Measurements from ENCODE around the gene VASH1.

The VASH1 gene

DNA sequence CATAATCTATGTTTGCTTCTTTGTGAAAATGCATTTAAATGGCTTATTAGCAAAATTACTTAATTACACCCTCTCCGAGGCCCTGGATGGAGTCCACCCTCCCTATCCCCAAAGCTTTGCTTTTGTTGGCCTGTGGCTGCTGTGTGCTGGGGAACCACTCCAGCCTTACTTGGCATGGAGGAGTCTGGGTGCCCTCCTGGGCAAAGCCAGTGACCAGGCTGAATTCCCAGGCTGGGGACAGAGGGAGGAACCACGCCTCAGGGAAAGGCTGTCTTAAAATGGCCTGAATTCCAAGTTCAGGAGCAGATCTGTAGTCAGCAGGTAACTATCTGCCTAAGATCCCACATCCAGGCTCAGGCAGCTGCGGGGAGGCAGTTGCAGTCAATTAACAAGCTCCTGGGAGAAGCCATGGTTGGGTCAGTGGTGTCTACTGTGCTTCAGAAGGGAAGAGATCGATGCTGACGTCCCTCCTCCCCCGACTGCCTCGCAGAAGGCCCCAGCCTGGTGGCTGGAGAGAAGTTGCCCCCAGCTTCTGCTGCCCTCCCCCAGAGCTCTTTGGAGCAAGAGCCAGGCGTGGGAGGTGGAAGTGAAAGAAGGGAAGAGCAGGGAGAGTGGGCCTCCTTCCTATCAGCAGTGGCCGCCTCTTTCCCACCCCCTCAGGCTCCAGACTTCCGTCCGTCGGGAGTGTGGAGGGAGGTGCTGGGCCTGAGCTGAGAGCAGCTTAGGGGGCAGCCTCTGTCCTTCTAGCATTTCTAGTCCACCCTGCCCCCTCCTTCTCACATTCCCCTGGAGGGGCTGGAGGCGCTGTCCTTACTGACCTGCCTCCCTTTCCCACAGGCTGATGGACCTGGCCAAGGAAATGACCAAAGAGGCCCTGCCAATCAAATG is 11.3 kb downstream of the VASH1 start:
- DNase-seq (ENCODE audit: low spot score): no peak

DNA sequence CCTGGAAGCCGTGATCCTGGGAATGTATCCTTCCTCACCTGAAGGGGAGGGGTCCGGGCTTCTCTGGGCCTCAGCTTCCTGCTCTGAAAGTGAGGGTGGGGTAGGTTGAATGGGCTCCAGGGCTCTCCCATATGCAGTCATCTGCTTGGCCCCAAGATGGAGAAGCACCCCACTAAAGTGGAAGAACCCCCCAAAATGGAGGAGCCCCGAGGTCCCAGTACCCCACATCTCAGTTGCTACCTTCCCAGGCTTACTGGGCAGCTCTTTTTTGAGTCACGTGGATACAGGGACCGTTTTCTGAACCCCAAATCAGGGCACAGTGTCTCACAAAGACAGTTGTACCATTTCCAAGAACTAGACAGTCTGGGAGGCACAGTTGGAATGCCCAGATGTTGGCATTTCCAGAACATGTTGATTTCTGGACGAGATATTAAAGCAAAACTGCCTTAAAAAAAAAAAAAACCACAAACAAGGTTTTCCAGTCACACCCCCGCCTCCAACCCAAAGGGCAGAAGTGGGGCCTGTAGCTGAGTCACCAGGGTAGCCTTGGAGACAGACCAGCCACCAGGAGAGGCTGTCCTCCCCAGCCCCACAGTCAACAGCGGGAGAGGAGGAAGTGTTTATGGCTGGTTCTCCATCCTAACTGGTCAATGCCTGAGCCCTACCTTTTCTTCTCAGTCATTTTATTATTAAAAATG is 12.1 kb downstream of the VASH1 start:
- no peak for DNase-seq (ENCODE audit: low spot score)

DNA sequence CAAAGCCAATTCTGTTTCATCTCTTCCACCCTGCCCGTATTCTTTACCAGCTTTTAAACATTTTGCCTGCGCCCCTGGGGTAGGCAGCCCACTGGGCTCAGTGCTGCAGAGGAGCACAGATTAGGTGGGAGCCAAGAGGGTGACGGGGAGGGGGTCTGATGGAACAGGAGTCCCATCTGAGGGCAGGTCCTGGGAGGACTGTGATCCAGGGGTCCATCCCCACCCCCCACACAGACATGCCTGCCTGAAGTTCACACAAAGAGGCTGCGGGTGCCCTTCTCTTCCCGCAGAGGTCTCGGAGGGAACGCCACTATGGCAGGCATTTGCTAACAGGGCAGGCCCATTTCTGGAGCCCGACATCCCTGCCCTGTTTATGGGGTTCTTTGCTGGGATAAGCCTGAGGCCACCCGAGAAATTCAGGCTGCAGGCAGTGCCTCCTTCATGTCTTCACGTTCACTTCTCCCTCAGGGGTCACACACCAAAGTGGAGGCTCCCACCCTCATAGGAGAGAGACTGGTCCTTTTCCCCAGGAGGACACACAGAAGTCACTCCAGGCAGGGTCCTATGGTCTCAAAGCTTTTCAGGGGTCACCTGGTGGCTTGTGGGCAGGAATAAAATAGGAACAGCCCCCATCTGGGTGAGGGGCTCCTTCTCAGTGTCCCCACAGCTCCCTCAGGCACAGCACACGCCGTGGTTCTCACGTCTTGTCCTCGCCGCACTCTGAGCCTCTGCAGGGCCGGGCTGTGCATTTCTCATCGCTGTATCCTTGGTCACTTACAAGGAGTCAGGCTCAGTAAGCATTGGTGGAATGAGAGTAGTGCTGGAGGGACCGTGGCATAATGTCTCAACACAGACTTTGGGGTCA is 12.9 kb downstream of the VASH1 start:
- no peak for DNase-seq (ENCODE audit: low spot score)

DNA sequence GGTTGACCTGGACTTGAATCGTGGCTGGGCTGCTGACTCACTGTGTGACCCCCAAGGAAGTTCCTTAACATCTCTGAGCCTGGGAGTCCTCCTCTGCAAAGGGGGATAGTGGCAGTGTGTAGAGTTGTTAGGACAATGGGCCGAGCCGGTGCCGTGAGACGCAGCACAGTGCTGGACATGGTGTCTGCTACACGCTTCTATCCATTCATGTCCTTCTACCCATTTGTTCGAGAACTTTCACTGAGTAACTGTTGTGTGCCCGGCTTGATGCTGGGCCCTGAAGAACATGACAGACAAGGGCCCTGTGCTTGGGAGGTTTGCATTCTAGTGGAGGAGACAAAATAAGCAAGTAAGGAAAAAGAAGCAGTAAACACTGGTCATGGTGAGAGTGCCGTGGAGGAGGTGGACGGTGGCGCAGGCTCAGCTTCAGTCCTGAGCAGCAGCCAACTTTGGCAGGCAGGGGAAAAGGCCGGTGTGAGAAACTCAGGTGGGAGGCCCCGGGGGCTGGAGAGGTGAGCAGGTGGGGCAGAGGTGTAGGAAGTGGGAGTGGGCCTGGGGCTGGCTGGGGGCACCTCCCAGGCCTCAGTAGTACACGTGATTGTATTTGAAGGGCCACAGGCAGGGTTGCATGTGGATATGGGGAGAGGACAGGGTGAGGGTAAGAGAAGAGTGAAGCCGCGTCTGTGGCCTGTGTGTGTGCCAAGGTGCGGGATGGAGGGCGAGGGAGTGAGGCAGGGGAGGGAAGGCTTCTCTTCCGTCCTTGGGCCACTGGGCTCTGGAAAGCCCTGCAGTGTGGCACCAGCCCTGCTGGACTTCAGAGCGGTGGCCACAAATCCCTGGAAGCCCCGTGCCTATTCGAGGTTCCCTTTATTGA is 13.8 kb downstream of the VASH1 start:
- no peak for DNase-seq (ENCODE audit: low spot score)

DNA sequence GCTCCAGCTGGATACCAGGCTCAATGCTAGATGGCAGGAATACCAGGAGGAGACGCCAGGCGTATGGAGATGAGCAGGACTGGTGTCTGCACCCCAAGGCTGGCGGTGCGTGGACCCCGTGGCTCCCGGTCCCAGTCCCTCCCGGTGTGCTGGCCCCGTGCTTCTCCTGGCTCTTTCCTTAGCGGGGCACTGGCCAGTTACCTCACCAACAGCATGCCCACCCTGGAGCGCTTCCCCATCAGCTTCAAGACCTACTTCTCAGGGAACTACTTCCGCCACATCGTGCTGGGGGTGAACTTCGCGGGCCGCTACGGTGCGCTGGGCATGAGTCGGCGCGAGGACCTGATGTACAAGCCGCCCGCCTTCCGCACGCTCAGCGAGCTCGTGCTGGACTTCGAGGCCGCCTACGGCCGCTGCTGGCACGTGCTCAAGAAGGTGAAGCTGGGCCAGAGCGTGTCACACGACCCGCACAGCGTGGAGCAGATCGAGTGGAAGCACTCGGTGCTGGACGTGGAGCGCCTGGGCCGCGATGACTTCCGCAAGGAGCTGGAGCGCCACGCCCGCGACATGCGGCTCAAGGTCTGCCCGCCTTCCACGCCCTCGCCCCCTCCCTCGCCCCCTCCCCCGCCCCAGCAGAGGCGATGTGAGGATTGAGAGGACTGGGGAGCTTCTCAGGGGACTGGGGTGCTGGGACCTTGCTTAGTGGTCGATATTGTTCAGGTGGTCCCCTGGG is 14.6 kb downstream of the VASH1 start:
- no peak for DNase-seq (ENCODE audit: low spot score)

DNA sequence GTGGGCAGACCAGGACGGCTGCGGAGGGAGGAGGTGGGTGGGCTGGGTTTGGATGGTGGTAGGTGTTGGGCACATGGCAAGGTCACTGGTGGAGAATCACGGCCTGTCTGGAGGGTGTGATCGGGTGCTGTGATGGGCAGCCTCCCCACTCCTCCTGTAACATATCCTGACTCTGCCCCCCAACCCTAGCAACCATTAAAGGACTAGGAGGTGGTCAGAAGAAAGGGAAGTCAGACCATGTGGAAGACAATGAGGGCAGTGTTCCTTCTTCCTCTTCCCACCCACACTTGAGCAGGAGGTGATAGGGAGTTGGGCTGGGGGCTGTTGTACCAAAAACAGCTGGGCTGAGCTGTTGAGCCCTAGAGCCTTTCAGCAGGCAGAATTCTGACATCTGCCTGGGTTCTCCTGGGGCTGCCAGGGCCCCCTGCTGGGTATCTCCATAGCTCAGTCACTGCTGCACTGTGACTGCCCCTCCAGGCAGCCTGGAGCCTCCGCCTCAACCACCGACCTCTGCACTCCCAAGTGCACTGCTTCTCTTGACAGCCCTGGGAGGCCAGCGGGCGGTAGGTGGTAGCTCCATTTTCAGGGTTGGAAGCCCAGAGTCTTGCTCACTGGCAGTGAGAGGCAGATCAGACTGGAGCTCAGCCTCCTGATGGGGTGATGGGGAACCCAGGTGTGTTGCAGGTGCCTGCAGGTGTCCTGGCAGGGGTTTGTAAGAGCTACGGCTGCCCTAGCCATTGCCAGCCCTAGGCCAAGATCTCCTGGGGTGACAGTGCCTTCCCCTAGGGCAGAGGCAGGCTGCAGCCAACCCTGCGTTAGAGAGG is 15.4 kb downstream of the VASH1 start:
- no peak for DNase-seq (ENCODE audit: low spot score)

DNA sequence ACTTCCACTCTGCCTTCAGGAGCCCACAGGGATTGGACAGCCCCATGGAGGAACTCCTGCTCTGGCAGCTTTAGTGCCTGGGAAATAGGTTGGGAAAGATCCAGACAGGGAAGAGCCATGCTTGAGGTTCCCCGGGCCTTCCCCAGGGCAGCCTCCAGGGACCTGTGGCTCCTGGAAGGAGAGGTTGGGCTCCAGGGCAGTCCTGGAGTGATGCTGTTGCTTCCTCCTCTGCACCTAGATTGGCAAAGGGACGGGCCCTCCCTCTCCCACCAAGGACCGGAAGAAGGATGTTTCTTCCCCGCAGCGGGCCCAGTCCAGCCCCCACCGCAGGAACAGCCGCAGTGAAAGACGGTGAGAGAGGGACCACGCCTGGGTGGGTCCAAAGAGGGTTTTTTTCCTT is 16.5 kb downstream of the VASH1 start:
- DNase-seq (ENCODE audit: low spot score): no peak

DNA sequence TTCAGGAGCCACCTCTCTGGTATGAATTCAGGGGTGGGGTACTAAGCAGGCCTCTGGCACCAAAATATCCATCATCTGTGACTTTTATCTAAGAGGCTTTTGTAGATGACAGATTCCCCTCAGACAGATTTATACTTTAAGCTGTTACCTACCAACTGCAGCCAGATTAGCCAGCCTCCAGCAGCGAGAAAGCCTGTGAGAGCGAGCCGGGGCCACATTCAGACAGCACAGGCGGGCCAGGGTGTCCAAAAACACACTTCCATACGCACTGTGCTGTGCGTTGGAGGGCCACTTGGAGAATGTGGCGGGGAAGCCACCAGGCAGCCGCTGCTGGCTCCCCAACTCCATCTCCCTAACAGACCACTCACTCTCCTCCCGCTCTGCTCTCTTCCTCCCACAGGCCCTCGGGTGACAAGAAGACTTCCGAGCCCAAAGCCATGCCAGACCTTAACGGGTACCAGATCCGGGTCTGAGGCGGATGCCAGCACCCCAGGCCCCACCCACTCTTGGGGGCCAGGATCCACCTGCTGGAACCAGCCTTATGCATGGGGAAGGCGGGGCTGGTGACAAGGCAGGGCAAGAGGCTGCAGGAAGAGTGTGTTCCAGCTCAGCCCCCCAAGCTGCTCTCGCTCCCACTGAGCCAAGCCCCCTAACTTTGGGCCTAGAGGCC is 17.4 kb downstream of the VASH1 start:
- DNase-seq (ENCODE audit: low spot score): no peak

DNA sequence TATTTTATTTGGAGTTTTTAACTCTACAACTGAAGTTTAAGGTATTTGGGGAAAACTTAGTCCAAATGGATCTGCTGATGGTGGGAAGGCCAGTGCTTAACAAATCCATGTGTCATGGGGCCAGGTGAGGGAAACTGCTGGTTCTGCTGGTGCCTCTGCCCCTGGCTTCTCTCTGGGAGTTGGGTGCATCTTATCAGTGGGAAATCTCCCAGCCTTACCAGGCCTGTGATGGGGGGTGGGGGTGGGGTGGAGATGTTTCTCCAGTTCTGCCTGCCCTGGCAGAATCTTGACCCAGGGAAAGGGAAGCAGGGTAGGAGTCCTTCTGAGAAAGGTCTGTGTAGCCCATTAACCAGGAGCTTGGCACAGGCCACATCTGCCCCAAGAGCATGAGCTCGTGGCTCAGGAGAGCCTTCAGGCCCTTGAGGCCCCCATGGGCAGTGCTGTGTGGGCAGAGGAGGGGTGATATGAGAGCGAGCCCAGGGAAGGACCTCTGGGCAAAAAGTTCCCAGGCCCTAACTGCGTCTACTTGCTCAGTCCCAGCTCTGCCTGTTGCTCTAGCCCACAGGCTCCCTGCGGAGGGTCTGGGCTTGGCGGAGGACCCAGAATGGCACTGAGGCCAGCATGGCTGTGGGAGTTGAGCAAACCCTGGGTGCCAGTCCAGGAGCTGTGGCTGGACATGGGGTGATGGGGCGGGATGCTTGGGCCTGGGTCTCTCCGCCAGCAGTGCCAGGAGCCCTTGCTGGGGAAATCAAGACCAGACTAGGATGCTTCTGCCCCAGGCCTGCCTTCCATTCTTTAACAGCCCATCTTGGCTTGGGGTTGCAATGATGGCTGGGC is 18.2 kb downstream of the VASH1 start:
- DNase-seq (ENCODE audit: low spot score): no peak

DNA sequence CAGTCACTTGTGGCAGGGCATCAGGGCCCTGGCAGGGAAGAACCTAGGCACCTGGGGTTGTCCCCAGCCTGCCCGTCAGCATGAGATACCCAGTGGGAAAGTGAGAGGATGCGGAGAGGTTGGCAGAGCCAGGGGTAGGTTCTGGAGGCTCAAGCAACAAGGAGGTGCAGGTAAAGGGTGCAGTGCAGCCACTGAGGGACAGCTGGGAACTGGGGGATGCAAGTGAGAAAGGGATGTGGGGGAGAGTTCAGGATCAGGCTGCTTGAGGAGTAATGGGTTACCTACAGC is 18.7 kb downstream of the VASH1 start:
- DNase-seq (ENCODE audit: low spot score): no peak

DNA sequence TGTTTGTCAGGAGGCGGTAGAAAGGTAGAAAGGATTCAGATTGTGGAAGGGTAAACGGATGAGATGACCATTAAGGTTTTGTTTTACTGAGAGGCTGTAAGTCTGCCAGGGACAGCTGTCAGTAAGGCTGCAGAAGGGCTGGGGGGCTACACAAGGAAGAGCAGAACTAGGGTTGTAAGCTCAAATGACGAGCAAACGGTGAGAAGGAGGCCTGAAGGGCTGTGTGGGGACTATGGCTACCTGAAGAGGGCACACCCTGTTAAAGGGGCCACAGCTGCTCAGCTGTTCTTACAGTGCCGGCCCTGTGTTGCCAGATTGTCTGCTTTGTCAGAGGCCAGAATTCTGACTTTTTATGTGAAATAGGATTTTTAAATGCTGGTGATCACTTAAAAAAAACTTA is 19.1 kb downstream of the VASH1 start:
- DNase-seq (ENCODE audit: low spot score): no peak

DNA sequence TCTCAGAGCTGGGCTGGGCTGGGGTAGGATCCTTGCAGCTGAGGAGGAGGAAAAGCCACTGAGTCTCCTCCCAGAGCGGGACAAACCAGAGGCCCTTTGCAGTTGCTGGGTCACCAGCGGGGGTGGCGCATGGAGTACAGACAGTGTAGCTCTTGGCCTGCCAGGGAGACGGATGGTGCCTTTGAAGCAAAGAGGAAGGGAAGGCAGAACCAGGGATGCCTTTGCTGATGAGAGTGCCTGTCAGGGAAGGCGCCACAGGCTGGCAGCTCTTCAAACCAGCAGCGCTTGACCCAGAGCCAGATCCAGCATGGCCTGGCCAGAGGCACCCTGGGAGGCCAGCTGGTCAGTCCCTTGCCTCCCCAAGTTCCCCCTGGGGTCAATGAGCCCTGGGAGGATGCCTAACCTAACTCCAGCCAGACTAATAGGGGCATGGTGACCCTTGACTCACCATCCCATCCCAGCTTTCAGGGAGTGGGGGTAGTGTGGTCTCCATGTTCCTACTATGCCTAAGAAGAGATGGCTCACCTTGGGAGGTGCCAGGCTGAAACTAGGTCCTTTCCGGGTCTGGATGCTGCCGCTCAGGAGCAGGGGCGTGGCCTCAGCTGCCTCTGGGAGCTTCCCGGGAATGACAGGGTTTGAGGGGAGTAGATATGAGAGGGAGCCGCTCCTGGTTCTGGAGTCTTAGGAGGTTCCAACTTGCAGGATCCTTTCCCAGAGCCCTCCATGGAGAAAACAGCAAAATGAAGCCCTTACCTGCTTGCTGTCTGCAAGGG is 19.8 kb downstream of the VASH1 start:
- DNase-seq (ENCODE audit: low spot score): no peak

DNA sequence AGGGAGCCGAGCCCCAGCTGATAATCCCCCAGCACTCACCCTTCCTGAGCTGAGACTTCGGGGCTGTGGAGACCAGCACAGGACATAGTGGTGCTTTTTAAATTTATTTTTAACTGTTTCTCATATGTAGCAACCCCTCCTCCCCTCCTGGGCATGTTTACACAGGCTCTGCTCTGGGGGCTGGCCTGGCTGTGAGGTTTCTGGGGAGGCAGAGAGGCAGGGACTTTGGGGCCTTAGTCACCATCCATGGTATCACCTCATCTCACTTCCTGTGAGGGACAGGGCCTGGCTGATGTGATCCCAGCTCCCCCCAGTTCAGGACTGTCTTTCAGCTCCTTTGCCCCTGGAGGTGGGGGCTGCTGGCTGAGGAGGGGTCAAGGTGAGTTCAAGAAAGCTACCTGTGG is 20.4 kb downstream of the VASH1 start:
- no peak for DNase-seq (ENCODE audit: low spot score)

DNA sequence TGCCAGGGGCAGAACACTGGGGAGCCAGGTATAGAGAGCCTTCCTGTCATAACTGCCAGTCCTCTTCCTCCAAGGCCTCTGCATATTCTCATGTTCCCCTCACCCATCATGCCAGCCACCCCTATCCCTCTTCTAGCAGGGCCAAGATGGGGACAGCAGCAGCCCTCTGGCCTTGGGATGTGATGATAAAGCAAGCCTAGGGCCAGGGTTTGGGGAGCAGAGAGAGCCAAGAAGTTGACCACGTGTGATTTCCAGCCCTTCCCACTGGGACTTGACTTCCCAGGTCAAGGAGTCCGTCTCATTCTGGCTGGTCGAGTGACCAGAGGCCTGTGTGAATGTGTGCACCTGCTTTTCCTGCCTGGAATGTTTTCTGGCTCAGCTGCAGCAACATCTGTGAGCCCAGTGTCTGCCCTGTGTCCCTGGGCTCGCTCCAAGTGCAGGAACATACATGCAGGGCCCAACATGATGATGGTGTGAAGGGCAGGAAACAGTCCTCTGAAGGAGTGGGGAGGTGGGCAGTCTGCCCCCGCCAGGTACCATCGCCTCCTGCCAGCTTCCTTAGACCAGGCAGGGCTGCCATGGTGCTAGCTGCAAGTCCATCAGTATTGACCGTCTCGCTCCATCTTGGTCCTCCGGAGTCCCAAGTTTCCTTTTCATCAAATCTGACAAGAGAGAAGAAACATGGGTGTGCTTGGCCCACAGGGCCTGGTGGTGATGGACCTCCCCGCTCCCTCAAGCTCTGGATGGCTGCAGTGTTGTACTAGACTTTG is 21.0 kb downstream of the VASH1 start:
- no peak for DNase-seq (ENCODE audit: low spot score)

DNA sequence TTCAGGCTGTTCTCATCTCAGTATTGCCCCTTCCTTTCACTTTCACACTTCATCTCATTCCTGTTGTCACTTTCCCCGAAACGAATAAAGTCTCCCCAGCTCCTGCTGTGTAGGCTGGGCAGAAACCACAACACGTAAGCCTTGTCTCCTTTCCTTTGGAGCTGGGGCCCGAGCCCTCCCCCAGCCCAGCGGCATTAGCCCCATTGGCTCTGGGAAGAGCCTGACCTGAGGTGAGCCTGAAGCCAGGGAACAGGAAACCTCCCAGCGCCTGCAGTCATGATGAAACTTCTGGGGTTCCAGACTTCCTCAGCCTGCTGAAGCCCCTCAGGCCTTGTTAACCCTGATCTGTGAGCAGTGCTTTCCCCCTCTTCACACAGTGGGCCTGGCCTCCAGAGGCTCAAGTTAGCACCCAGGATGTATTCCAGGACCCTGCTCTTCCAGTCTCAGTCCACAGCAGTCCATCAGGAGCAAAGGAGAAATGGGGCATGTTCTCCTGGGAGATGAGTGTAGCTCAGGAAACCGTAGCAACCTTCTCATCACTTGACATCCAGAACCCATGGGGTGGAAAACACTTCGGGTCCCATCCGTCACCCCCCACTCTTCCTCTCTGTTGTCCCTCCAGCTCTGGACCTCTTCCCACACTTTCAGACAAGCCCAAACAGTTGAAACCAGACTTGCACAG is 21.8 kb downstream of the VASH1 start:
- no peak for DNase-seq (ENCODE audit: low spot score)

DNA sequence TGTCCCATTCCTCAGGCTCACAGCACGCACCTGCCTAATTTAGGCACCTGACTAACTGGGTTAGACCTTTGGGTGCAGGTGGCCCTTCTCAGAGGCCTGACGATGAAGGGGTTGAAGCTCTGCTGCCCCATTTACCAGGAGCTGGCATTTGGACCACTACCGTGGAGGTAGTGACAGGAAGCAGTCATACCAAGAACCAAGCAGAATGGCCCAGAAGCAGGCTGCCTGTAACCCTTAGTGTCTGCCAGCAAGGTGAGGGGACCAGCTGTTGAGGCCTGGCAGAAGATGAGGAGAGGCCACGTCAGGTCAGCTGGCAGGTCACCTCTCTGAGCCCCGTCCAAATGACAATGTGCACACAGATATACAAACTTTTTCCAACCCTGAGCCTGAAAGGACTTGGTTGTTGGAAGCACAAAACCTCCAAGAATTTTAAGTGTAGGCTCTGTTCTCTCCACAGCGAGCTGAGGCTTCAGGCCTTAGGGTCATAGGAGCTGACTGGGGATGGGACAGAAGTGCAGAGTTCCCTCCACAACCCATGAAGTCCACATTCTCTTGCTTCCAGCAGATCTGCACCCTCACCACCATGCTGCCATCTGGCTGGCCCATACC is 23.1 kb downstream of the VASH1 start:
- DNase-seq (ENCODE audit: low spot score): no peak

Data from CD4-positive, alpha-beta T cell treated with Interleukin-6 at 100 ng/mL for 8 hours (primary cell).